Skeletal muscle satellite cell (primary cell): ENCODE results near the gene MYO15B.

Experiments
- H3K27me3 ChIP-seq: 2 replicates; pipeline ENCODE4 v1.7.0; 2013; ENCODE audit warnings: low read length; ENCODE audit not compliant: control insufficient read depth, insufficient read depth
- H3K36me3 ChIP-seq: 2 replicates; pipeline ENCODE4 v1.7.0; 2013; ENCODE audit warnings: mild to moderate bottlenecking, control low read depth, low read length; ENCODE audit not compliant: insufficient read depth
- H3K4me1 ChIP-seq: 2 replicates; pipeline ENCODE4 v1.7.0; 2013; ENCODE audit warnings: low read length; ENCODE audit not compliant: control insufficient read depth, insufficient read depth
- H3K4me2 ChIP-seq: 2 replicates; pipeline ENCODE4 v1.7.0; 2013; ENCODE audit warnings: mild to moderate bottlenecking, low read length
- H3K4me3 ChIP-seq: 2 replicates; pipeline ENCODE4 v1.7.0; 2013; ENCODE audit warnings: low read length
- H3K9ac ChIP-seq: 2 replicates; pipeline ENCODE4 v1.7.0; 2013; ENCODE audit warnings: mild to moderate bottlenecking, low read depth, low read length, moderate library complexity
- H3K9me3 ChIP-seq: replicated peaks from 2 replicates; pipeline ENCODE4 v1.7.0; 2013; ENCODE audit warnings: mild to moderate bottlenecking, control low read depth, low read length

The MYO15B gene

GRCh38 chr17:75596320-75597087 is 8.9 kb downstream of the MYO15B start:
- H3K4me3 ChIP-seq = no peak overlapping the region
- H3K4me2 ChIP-seq = no peak overlapping the region
- H3K9me3 ChIP-seq = no peaks in the 10 kb centered on the region
- H3K4me1 ChIP-seq = no peaks in the 10 kb centered on the region
- no peak overlapping the region for H3K9ac ChIP-seq
- no peaks in the 10 kb centered on the region for H3K36me3 ChIP-seq
- peaks cover 29% of the 10 kb centered on the region for H3K27me3 ChIP-seq

DNA sequence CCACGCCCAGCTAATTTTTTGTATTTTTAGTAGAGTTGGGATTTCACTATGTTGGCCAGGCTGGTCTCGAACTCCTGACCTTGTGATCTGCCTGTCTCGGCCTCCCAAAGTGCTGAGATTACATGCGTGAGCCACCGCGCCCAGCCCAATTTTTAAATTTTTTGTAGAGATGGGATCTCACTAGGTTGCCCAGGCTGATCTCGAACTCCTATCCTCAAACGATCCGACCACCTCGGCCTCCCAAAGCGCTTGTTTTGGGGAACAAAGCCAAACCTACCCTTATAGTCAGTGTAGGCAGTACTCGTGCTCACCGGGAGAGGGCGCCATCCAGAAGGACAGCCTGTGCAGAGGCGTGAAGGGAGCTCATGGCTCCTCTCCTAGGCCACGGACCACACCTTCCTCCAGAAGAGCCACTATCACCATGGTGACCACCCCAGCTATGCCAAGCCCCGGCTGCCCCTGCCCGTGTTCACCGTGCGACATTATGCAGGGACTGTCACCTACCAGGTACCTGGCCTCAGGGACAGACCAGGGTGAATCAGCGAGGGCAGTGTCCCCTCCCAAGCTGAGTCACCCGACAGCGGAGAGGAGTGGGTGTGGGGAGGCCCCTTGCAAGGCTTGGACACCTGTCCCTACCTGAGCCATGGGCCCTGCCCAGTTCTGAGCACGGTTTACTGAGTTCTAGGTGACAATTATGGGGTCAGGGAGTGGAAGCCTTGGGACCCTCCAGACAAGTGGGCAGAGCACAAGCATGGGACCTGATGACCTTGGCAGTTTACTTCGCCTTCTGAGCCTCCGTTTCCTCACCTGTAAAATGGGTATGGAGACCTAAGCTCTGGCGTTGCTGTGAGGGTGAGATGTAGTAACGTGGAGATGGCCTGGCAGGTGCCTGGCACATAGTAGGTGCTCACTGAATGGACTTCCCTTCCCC is 13.7 kb downstream of the MYO15B start:
- Histone ChIP-seq H3K9me3 (no peaks in the 10 kb centered on the region), H3K4me2 (no peak overlapping the region), H3K36me3 (no peaks in the 10 kb centered on the region), H3K4me3 (no peak overlapping the region), H3K27me3 (peaks cover 9% of the 10 kb centered on the region), H3K4me1 (peaks cover 11% of the 10 kb centered on the region), H3K9ac (no peak overlapping the region)

GRCh38 chr17:75602644-75603043 is 15.0 kb downstream of the MYO15B start:
- H3K4me1 ChIP-seq = peaks cover 11% of the 10 kb centered on the region
- no peaks in the 10 kb centered on the region for H3K36me3 ChIP-seq
- no peak overlapping the region for H3K9ac ChIP-seq
- no peaks in the 10 kb centered on the region for H3K27me3 ChIP-seq
- no peak overlapping the region for H3K4me3 ChIP-seq
- H3K9me3 ChIP-seq = no peaks in the 10 kb centered on the region
- no peak overlapping the region for H3K4me2 ChIP-seq

GRCh38 chr17:75603123-75603522 is 15.5 kb downstream of the MYO15B start:
- Histone ChIP-seq H3K4me3 (no peak overlapping the region), H3K9me3 (no peaks in the 10 kb centered on the region), H3K9ac (no peak overlapping the region), H3K27me3 (no peaks in the 10 kb centered on the region), H3K36me3 (no peaks in the 10 kb centered on the region), H3K4me1 (peaks cover 11% of the 10 kb centered on the region), H3K4me2 (no peak overlapping the region)

DNA sequence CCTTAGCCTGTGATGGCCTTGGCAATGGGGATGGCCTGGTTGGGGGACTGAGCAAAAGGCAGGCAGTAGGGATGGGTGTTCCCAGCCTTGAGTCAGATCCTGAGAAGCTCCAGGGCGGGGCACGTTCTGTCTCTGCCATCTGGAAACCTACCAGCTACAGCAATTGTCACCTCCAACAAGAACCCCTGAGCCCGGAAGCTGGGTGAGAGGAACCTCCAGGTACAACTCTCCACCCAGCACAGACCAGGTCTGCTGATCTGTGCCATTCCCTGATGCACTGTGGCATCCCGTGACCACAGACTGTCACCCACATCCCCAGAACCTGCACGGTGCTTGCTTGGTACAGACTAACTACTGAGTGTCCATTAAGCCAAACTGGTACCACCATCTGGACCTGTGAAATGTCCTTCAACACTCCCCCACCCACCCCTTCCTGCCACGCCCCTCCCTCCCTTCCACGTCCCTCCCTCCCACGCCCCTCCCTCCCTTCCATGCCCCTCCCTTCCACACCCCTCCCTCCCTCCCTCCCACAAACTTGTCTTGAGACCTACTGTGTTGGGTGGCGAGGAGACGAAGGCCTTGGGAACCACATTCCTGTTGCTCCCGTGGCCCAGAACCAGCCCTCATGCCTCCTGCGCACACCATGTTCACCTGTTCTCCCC is 16.6 kb downstream of the MYO15B start:
- Histone ChIP-seq H3K4me2 (no peak overlapping the region), H3K27me3 (no peaks in the 10 kb centered on the region), H3K9ac (no peak overlapping the region), H3K4me3 (no peak overlapping the region), H3K9me3 (no peaks in the 10 kb centered on the region), H3K36me3 (no peaks in the 10 kb centered on the region), H3K4me1 (peaks cover 11% of the 10 kb centered on the region)

DNA sequence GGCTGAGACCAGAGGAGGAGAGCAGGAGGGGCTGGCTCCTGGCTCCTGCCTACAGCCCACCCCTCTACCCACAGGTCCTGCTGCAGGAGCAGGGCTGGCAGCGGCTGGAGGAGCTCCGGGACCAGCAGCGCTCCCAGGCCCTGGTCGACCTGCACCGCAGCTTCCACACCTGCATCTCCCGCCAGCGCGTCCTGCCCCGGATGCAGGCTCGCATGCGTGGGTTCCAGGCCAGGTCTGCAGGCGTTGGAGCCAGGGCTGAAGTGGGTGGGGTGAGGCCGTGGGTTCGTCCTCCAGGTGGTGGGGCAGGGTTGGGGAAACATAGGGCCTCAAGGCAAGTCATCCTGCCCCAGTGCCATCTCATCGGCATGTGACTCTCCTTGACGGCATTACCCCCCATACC is 18.2 kb downstream of the MYO15B start:
- Histone ChIP-seq H3K9ac (no peak overlapping the region), H3K4me1 (peaks cover 16% of the 10 kb centered on the region), H3K36me3 (no peaks in the 10 kb centered on the region), H3K9me3 (no peaks in the 10 kb centered on the region), H3K4me2 (no peak overlapping the region), H3K4me3 (no peak overlapping the region), H3K27me3 (no peaks in the 10 kb centered on the region)

- Histone ChIP-seq H3K4me2 (no peak overlapping the region), H3K4me3 (no peak overlapping the region), H3K4me1 (peaks cover 18% of the 10 kb centered on the region), H3K36me3 (no peaks in the 10 kb centered on the region), H3K9me3 (no peaks in the 10 kb centered on the region), H3K27me3 (no peaks in the 10 kb centered on the region), H3K9ac (no peak overlapping the region)
These were observed 19.5 kb downstream of the MYO15B start for GRCh38 chr17:75607086-75607485.

GRCh38 chr17:75610103-75610984 is 22.7 kb downstream of the MYO15B start:
- peaks cover 6% of the 10 kb centered on the region for H3K4me1 ChIP-seq
- H3K9ac ChIP-seq = no peak overlapping the region
- no peak overlapping the region for H3K4me3 ChIP-seq
- no peaks in the 10 kb centered on the region for H3K36me3 ChIP-seq
- no peaks in the 10 kb centered on the region for H3K9me3 ChIP-seq
- H3K4me2 ChIP-seq = no peak overlapping the region
- no peaks in the 10 kb centered on the region for H3K27me3 ChIP-seq

DNA sequence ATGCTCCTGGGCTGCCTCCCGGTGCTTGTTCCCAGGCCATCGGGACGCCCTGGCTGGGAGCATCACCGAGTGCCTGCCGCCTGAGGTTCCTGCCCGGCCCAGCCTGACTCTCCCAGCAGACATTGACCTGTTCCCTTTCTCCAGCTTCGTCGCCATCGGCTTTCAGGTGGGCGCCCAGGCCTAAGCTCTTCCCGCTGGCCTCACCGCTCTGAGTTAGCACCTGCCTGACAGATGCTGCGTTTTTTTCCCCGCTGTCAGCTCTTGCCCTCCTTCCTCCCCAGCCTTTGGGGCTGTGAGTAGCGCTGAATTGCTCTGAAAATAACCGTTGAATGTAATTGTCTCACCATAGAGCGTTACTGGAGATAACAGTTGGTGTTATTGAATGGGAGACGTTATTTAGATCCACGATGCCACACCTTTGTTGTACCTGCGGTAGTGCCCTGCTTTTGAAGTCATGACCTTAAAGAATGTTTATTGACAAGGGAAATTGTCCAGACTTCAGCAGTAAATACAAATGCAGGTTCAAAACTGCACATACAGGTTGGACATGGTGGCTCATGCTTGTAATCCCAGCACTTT is 24.3 kb downstream of the MYO15B start:
- H3K4me1 ChIP-seq = peaks cover 6% of the 10 kb centered on the region
- no peaks in the 10 kb centered on the region for H3K27me3 ChIP-seq
- no peak overlapping the region for H3K9ac ChIP-seq
- no peaks in the 10 kb centered on the region for H3K36me3 ChIP-seq
- no peak overlapping the region for H3K4me2 ChIP-seq
- no peaks in the 10 kb centered on the region for H3K9me3 ChIP-seq
- H3K4me3 ChIP-seq = no peak overlapping the region

- no peaks in the 10 kb centered on the region for H3K27me3 ChIP-seq
- no peak overlapping the region for H3K9ac ChIP-seq
- H3K36me3 ChIP-seq = no peaks in the 10 kb centered on the region
- H3K4me3 ChIP-seq = no peak overlapping the region
- no peaks in the 10 kb centered on the region for H3K9me3 ChIP-seq
- H3K4me1 ChIP-seq = peaks cover 6% of the 10 kb centered on the region
- H3K4me2 ChIP-seq = no peak overlapping the region
These were observed 25.5 kb downstream of the MYO15B start for GRCh38 chr17:75612906-75613626.
